ENCODE results near the gene PAPPA. TPM values are rescaled to one million over a fixed set of nuclear protein-coding genes. Genes with fewer than 3 reads are reported as not detected.

The PAPPA gene
- total RNA-seq, 1 donor from 2014 or later = 0.72 TPM

DNA sequence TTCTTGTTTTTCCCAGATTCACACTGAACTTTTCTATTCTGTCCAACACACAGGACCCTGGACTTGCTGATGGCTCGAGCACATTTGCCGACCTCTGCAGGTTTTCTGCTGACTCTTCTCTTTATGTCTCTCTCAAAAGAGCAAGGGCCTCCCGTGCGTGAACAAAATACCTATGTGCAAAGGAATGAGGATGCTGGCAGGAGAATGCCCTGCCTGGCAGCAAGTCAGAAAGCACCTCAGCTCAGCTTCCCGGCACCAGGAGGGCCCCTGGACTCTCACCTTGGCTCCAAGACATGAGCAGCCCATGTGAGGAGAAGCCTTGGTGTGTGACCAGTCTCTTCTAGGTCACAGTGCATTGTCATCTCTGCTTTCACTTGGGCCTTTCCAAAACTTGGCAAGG lies 36.1 kb downstream of the PAPPA start:
- peaks cover 2% of the 10 kb centered on the region for H3K27me3 Mint-ChIP-seq (ENCODE audit: low read depth)
- no peak overlapping the region for H3K27ac Mint-ChIP-seq (ENCODE audit: unreplicated experiment)
- no peak for TF ChIP-seq CTCF (conservative IDR thresholded peaks at IDR 0.05)

GRCh38 chr9:116190637-116191396 lies 37.2 kb downstream of the PAPPA start:
- Mint-ChIP-seq H3K4me1 (no peaks in the 10 kb centered on the region), H3K36me3 (ENCODE audit: low read depth) (no peaks in the 10 kb centered on the region), H3K27ac (ENCODE audit: unreplicated experiment) (no peak overlapping the region), H3K9me3 (no peaks in the 10 kb centered on the region), H3K27me3 (ENCODE audit: low read depth) (no peaks in the 10 kb centered on the region), H3K4me3 (no peak overlapping the region)
- TF ChIP-seq CTCF (conservative IDR thresholded peaks at IDR 0.05) = no peak
- no peak for DNase-seq (ENCODE audit: low read depth, low spot score)

More for the DNA sequence above, 36.1 kb downstream of the PAPPA start:
- Mint-ChIP-seq H3K4me1 (peaks cover under 1% of the 10 kb centered on the region), H3K9me3 (no peaks in the 10 kb centered on the region), H3K36me3 (ENCODE audit: low read depth) (no peaks in the 10 kb centered on the region), H3K4me3 (no peak overlapping the region)
- no peak for DNase-seq (ENCODE audit: low read depth, low spot score)

DNA sequence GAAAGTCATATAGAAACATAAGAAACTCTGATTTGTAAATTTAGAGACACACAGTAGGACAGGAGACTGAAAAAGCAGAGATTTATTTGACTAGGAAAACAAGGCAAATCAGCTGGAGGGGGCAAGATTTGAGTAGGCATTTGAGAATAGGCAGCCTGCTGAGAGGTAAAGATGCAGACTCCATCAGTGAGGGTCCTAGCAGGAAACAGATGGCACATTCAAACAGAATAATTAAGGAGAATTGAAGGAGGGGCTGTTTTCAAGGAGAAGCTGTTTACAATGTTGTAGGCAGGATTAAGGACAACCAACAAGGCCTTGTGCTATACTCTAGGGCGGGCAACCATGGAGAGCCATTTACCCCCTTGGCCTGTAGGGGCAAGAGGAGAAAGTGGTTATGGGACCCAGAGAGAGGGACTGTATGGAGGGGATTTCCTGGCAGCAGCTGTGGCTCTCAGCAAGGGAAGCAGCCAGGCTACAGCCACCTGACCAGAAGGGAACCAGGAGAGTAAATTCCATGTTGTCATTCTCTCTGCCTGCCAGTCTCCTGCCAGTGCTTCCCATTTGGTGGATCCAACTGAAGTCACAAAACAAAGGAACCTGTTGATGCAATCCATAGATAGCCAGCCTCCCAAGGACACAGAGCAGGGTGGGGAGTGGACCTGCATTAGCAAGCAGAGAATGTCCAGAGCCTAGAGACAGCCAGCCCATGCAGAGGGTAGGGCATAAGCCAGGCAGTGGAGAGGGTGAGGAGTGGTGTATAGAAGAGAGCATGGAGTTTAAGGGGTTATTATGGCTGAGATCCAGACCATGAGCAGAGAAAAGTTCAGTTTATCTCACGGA lies 38.2 kb downstream of the PAPPA start:
- Mint-ChIP-seq H3K9me3 (no peaks in the 10 kb centered on the region), H3K4me3 (no peak overlapping the region), H3K27me3 (ENCODE audit: low read depth) (no peaks in the 10 kb centered on the region), H3K4me1 (no peaks in the 10 kb centered on the region), H3K27ac (ENCODE audit: unreplicated experiment) (no peak overlapping the region), H3K36me3 (ENCODE audit: low read depth) (no peaks in the 10 kb centered on the region)
- DNase-seq (ENCODE audit: low read depth, low spot score) = no peak
- no peak for TF ChIP-seq CTCF (conservative IDR thresholded peaks at IDR 0.05)

GRCh38 chr9:116193636-116194035 lies 40.0 kb downstream of the PAPPA start:
- Mint-ChIP-seq H3K9me3 (no peaks in the 10 kb centered on the region), H3K4me1 (no peaks in the 10 kb centered on the region), H3K4me3 (no peak overlapping the region), H3K27ac (ENCODE audit: unreplicated experiment) (no peak overlapping the region), H3K27me3 (ENCODE audit: low read depth) (no peaks in the 10 kb centered on the region), H3K36me3 (ENCODE audit: low read depth) (no peaks in the 10 kb centered on the region)
- no peak for TF ChIP-seq CTCF (conservative IDR thresholded peaks at IDR 0.05)
- no peak for DNase-seq (ENCODE audit: low read depth, low spot score)

- Mint-ChIP-seq H3K27me3 (ENCODE audit: low read depth) (no peaks in the 10 kb centered on the region), H3K9me3 (no peaks in the 10 kb centered on the region), H3K4me1 (no peaks in the 10 kb centered on the region), H3K27ac (ENCODE audit: unreplicated experiment) (no peak overlapping the region), H3K4me3 (no peak overlapping the region), H3K36me3 (ENCODE audit: low read depth) (no peaks in the 10 kb centered on the region)
- TF ChIP-seq CTCF (conservative IDR thresholded peaks at IDR 0.05) = no peak
- DNase-seq (ENCODE audit: low read depth, low spot score) = no peak
These were observed 43.2 kb downstream of the PAPPA start for GRCh38 chr9:116196806-116197205.

All from neural crest cell (in vitro differentiated cells).